NOMO-1 treated with dmso at 0.1 percent for 144 hours (cell line): ENCODE results near the gene RUNX1.

Experiments used
- DNase-seq: peaks from one replicate; lab custom pipeline; 2025; ENCODE audit not compliant: unreplicated experiment; lab: John Stamatoyannopoulos, UW

Gene RUNX1

DNA sequence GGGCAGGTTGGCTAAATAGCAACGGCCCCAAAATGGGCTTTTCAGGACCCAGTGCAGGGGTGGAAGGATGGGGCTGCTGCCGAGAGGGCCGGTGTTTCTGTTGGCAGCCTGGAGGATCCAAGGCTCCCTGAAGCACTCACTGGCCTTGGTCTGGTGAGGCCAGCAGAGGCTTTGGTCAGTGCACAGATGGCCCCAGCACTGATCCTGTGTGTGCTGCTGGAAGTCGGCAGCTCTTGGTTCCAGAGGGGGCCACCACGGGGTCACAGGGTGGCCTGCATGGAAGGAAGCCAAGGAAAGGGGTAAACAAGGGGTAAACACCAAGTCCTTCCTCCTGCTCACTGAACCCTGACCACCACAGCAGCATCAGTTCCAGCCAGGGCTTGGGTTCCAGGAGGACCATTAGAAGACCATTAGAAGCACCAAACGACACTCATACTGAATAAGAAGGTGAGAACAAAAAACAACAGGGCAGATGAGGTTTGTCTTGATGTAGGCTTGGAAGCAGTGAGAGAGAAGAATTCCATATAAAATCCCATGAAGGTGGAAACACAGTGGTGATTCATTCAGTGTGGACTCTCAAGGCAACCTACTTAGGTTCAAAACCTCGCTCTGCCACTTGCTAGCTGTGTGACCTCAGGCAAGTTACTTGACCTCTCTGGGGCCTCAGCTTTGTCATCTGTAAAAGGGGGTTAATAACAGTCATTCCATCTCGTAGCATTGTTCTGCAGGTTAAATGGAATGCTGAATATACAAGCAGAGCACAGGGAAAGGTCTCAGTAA is 184.5 kb downstream of the RUNX1 start:
- DNase-seq: no peak

GRCh38 chr21:34862951-34863350 is 186.2 kb downstream of the RUNX1 start:
- no peak for DNase-seq

GRCh38 chr21:34861258-34861657 is 187.8 kb downstream of the RUNX1 start:
- DNase-seq: no peak

GRCh38 chr21:34859976-34860653 is 189.0 kb downstream of the RUNX1 start:
- DNase-seq: no peak

GRCh38 chr21:34858559-34858958 is 190.5 kb downstream of the RUNX1 start:
- no peak for DNase-seq

- no peak for DNase-seq
These were observed 191.2 kb downstream of the RUNX1 start for GRCh38 chr21:34857874-34858273.

DNA sequence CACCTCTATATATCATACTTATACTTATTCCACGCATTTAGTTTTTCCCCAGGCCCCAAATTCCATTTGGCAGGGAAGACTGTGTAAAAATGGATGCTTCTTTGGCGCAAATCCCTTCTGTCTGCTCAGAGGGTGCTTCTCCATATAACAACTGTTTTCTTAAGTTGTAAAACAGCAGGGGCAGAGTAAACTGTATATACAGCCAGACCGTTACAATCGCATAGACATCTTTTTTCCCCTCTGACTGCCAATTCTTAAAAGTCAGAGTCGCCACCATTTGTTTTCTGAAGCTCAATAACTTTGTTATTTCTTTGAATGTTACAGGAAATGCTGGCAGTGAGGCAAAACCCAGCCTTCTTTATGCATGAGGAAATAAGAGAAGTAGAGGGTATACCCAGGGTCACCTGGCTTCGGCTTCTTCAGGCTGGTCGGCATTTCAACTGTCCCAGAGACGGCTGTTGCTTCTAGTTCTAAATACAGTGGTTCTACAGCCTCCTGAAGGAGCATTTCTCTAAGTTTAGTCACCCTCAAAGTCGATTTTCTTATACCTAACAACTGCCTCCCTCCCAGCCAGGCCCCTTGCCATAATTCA is 191.9 kb downstream of the RUNX1 start:
- no peak for DNase-seq

GRCh38 chr21:34852448-34852847 is 196.7 kb downstream of the RUNX1 start:
- no peak for DNase-seq

GRCh38 chr21:34850166-34850690 is 198.9 kb downstream of the RUNX1 start:
- DNase-seq: no peak

GRCh38 chr21:34846601-34847112 is 202.4 kb downstream of the RUNX1 start:
- DNase-seq: no peak

GRCh38 chr21:34845521-34846451 is 203.3 kb downstream of the RUNX1 start:
- peak; percentile 28 for DNase-seq

GRCh38 chr21:34844924-34845238 is 204.2 kb downstream of the RUNX1 start:
- DNase-seq: no peak

GRCh38 chr21:34844013-34844923 is 204.8 kb downstream of the RUNX1 start:
- DNase-seq: no peak

GRCh38 chr21:34843562-34843961 is 205.5 kb downstream of the RUNX1 start:
- DNase-seq: no peak

GRCh38 chr21:34841154-34841553 is 207.9 kb downstream of the RUNX1 start:
- DNase-seq: no peak

DNA sequence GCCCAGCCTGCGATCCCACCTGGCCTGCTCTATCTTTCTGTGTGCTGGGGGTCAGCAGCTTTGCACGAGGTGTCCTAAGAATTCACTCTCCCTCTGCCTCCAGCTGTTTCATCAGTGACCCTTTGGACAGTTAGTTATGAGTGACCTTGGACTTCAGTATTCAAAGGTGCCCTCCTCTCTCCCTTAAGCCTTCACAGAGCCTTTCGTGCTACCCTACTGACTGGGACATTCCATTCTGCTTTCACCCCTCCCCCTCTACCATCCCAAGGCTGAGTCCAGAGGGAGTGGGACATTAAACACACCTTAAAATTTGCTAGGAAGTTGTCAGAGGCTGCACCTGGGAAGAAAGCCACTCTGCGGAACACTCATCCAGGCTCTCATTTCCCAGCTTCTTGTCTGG is 208.4 kb downstream of the RUNX1 start:
- no peak for DNase-seq

- DNase-seq: no peak
These were observed 209.9 kb downstream of the RUNX1 start for GRCh38 chr21:34838956-34839820.

GRCh38 chr21:34836933-34837505 is 212.1 kb downstream of the RUNX1 start:
- no peak for DNase-seq
